HepG2 (cell line): ENCODE data around the gene CLEC16A. TPM values are rescaled to one million over a fixed set of nuclear protein-coding genes. Genes with fewer than 3 reads are reported as not detected.

Experiments
- CHD2 ChIP-seq: IDR thresholded peaks from 2 replicates; pipeline ENCODE4 v1.6.1; 2011; ENCODE audit warnings: low read depth, low read length, improper control_type of control experiment
- FOXA3 ChIP-seq: IDR thresholded peaks from 2 replicates; pipeline ENCODE4 v1.6.1; 2016; ENCODE audit warnings: missing genetic modification reagents, missing compliant biosample characterization
- KLF16 ChIP-seq, 2 experiments: sonication (generic) in 1 of 2; formaldehyde crosslinking in 1 of 2; IDR thresholded peaks; 2 replicates each; pipeline versions ENCODE4 v1.6.1 to v1.8.0; 2016 to 2023; ENCODE audit warnings: missing genetic modification reagents in 2 of 2, missing compliant biosample characterization in 1 of 2
- MEIS2 ChIP-seq: sonication (generic); formaldehyde crosslinking; IDR thresholded peaks from 2 replicates; pipeline ENCODE4 v1.9.0; 2021; ENCODE audit warnings: mild to moderate bottlenecking, missing genetic modification reagents
- MTA3 ChIP-seq: sonication (generic); formaldehyde crosslinking; IDR thresholded peaks from 2 replicates; pipeline ENCODE4 v1.4.0; 2020; ENCODE audit warnings: missing genetic modification reagents
- NCOR1 ChIP-seq: fragments of 200-600 bp; sonication (generic); IDR thresholded peaks from 2 replicates; pipeline ENCODE4 v1.7.0; 2017; ENCODE audit warnings: antibody characterized with exemption, low read length, borderline replicate concordance
- POGK ChIP-seq: sonication (generic); formaldehyde crosslinking; conservative IDR thresholded peaks from 2 replicates; pipeline ENCODE4 v1.8.0; 2022; ENCODE audit warnings: mild to moderate bottlenecking, moderate library complexity, missing genetic modification reagents
- RAD51 ChIP-seq: fragments of 450-650 bp; IDR thresholded peaks from 2 replicates; pipeline ENCODE4 v1.6.1; 2016; ENCODE audit warnings: borderline replicate concordance
- RORA ChIP-seq: sonication (generic); formaldehyde crosslinking; IDR thresholded peaks from 2 replicates; pipeline ENCODE4 v1.5.0; 2020; ENCODE audit warnings: mild to moderate bottlenecking, missing genetic modification reagents, moderate library complexity
- SMC3 ChIP-seq: IDR thresholded peaks from 2 replicates; pipeline ENCODE4 v1.6.1; 2011; ENCODE audit warnings: low read length, improper control_type of control experiment
- SOX13 ChIP-seq, 3 experiments: fragments of 450-650 bp in 1 of 3; sonication (generic) in 1 of 3; formaldehyde crosslinking in 1 of 3; IDR thresholded peaks in 2 of 3; conservative IDR thresholded peaks in 1 of 3; 2 replicates each; pipeline versions ENCODE4 v1.5.0 to v1.6.1; 2016 to 2020; ENCODE audit warnings: antibody characterized with exemption in 1 of 3, mild to moderate bottlenecking in 1 of 3, missing compliant biosample characterization in 1 of 3, missing genetic modification reagents in 1 of 3, moderate library complexity in 1 of 3
- WIZ ChIP-seq: sonication (generic); formaldehyde crosslinking; IDR thresholded peaks from 2 replicates; pipeline ENCODE4 v1.5.1; 2020; ENCODE audit warnings: mild to moderate bottlenecking, missing genetic modification reagents
- XBP1 ChIP-seq: sonication (generic); formaldehyde crosslinking; IDR thresholded peaks from 2 replicates; pipeline ENCODE4 v1.5.0; 2020; ENCODE audit warnings: missing genetic modification reagents
- ZHX2 ChIP-seq, 2 experiments: sonication (generic) in 1 of 2; formaldehyde crosslinking in 1 of 2; IDR thresholded peaks; 2 replicates each; pipeline versions ENCODE4 v1.6.1 to v1.9.0; 2014 to 2022; ENCODE audit warnings: antibody characterized with exemption in 1 of 2, borderline replicate concordance in 1 of 2, inconsistent platforms in 1 of 2, low read depth in 1 of 2, missing genetic modification reagents in 1 of 2
- ZMAT3 ChIP-seq: sonication (generic); formaldehyde crosslinking; conservative IDR thresholded peaks from 2 replicates; pipeline ENCODE4 v1.7.0; 2021; ENCODE audit warnings: missing genetic modification reagents
- ZNF589 ChIP-seq: sonication (generic); formaldehyde crosslinking; conservative IDR thresholded peaks from 2 replicates; pipeline ENCODE4 v1.8.0; 2022; ENCODE audit warnings: mild to moderate bottlenecking, moderate library complexity, missing genetic modification reagents
- ZNF781 ChIP-seq: sonication (generic); formaldehyde crosslinking; IDR thresholded peaks from 2 replicates; pipeline ENCODE4 v1.5.1; 2020; ENCODE audit warnings: borderline replicate concordance, mild to moderate bottlenecking, missing genetic modification reagents; ENCODE audit errors: not compliant biosample characterization
- ZNF792 ChIP-seq: IDR thresholded peaks from 2 replicates; pipeline ENCODE4 v1.6.1; 2016
- polyA plus RNA-seq, 8 experiments: library from polyadenylated mRNA; depleted of rRNA in 3 of 8; stranded (reverse) in 7 of 8; unstranded in 1 of 8; fragments of >200 nt; fragmentation: Illumina TruSeq in 4 of 8; extraction: Trizol in 4 of 8; gene quantifications; 2 replicates each; pipeline versions ENCODE4 v1.2.1 to v1.2.3, GENCODE V29; 2011 to 2016; ENCODE audit warnings: low read depth in 4 of 8, missing spikeins in 1 of 8, mixed read lengths in 1 of 8; ENCODE audit not compliant: insufficient read depth in 1 of 8
- total RNA-seq, 5 experiments: library from RNA; depleted of rRNA; stranded (reverse); fragments of >200 nt; fragmentation: Illumina TruSeq; extraction: Trizol; gene quantifications; 2 replicates each; pipeline ENCODE4 v1.2.3, GENCODE V29; 2016; ENCODE audit warnings: low read depth in 1 of 5
- TF ChIP-seq, protein P1 (sequence below): sonication (generic); formaldehyde crosslinking; IDR thresholded peaks from 2 replicates; pipeline ENCODE4 v1.8.1; 2023; ENCODE audit warnings: mild to moderate bottlenecking, missing genetic modification reagents

Gene CLEC16A
- total and polyA plus RNA-seq, 2 of the 13 experiments (the other 11 are each of a cell fraction or from before 2014, with no cell fraction given) = 8.5 to 10.3 TPM

- TF ChIP-seq ZHX2 (IDR thresholded peaks at IDR 0.05; ENCODE audit: low read depth) (0 out of 2 replicates have a peak, but pooled peaks have one; percentile 33), ZHX2 (CRISPR knock-in tag; IDR thresholded peaks at IDR 0.05; ENCODE audit: borderline replicate concordance) (no peak), ZNF792 (CRISPR knock-in tag) (0 out of 2 replicates have a peak, but pooled peaks have one; percentile 18), NCOR1 (no peak), POGK (CRISPR knock-in tag) (no peak), FOXA3 (CRISPR knock-in tag) (peak; percentile 40; the same call in 1 of the 2 replicates), KLF16 (CRISPR knock-in tag; IDR thresholded peaks at IDR 0.05) (peak in 1 of 2 experiments; percentile 44; a peak in 1 of 4 replicates), RAD51 (no peak), MTA3 (CRISPR knock-in tag) (no peak), ZNF781 (CRISPR knock-in tag) (peak; percentile 50), ZMAT3 (no peak; the same call in 1 of the 2 replicates), SOX13 (IDR thresholded peaks at IDR 0.05) (no peak), SOX13 (CRISPR knock-in tag; conservative IDR thresholded peaks at IDR 0.05 in 1 of 2, IDR thresholded peaks at IDR 0.05 in 1 of 2) (peak in 1 of 2 experiments; percentile 7; a peak in 1 of 4 replicates), RORA (CRISPR knock-in tag) (no peak), WIZ (CRISPR knock-in tag) (no peak), SMC3 (0 out of 2 replicates have a peak, but pooled peaks have one; percentile 13), ZNF589 (CRISPR knock-in tag) (no peak), CHD2 (no peak), XBP1 (no peak), MEIS2 (0 out of 2 replicates have a peak, but pooled peaks have one; percentile 48)
- TF ChIP-seq, protein P1, sequence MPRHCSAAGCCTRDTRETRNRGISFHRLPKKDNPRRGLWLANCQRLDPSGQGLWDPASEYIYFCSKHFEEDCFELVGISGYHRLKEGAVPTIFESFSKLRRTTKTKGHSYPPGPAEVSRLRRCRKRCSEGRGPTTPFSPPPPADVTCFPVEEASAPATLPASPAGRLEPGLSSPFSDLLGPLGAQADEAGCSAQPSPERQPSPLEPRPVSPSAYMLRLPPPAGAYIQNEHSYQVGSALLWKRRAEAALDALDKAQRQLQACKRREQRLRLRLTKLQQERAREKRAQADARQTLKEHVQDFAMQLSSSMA (CRISPR knock-in tag) = 0 out of 2 replicates have a peak, but pooled peaks have one; percentile 31
Observed at GRCh38 chr16:10938796-10939648, 5.3 kb upstream of the CLEC16A start (continued).
